ENCODE data around the gene ZNF547. TPM values are rescaled to one million over a fixed set of nuclear protein-coding genes. Genes with fewer than 3 reads are reported as not detected.

ZNF547 gene
- total and polyA plus RNA-seq, 2 of the 8 experiments (the other 6 are each of a cell fraction or from before 2014, with no cell fraction given): 1.1 to 2.1 TPM

DNA sequence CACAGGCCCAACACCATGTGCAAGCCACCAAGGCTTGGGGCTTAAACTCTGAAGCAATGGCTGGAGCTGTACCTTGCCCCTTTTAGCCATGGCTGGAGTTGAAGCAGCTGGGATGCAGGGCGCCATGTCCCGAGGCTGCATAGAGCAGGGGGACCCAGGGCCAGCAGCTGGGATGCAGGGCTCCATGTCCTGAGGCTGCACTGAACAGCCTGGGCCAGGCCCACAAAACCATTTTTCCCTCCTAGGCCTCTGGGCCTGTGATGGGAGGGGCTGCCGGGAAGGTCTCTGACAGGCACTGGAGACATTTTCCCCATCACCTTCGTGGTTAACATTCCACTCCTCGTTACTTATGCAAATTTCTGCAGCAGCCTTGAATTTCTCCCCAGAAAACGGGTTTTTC is 10.8 kb downstream of the ZNF547 start (continued):
- TF ChIP-seq CHD7 (IDR thresholded peaks at IDR 0.05; ENCODE audit: insufficient replicate concordance, low read length) (no peak), EP300 (IDR thresholded peaks at IDR 0.05; ENCODE audit: borderline replicate concordance in 1 of 2, low read depth in 2 of 2, low read length in 2 of 2) (no peak), BACH1 (IDR thresholded peaks at IDR 0.05; ENCODE audit: low read length) (no peak), POLR2A (IDR thresholded peaks at IDR 0.05; ENCODE audit: control extremely low read depth in 1 of 2, low read depth in 2 of 2, low read length in 2 of 2) (no peak)

Measured in H1 (cell line).